Activated CD4-positive, alpha-beta T cell treated with anti-CD3 and anti-CD28 coated beads, Interleukin-2, amount 50 U/mL, for 24 hours (primary cell): ENCODE measurements around the gene MOK.

Source experiments
- DNase-seq, 2 donors: peaks; one replicate each; pipeline ENCODE4 v3.0.0-alpha.2; 2020; ENCODE audit warnings: low read depth in 1 of 2, low spot score in 1 of 2

The MOK gene

GRCh38 chr14:102208741-102209140, 96.2 kb downstream of the MOK start:
- DNase-seq, result no peak

- no peak for DNase-seq
Observed at GRCh38 chr14:102207831-102208365, 97.1 kb downstream of the MOK start.

GRCh38 chr14:102206918-102207317, 98.0 kb downstream of the MOK start:
- no peak for DNase-seq

GRCh38 chr14:102205560-102205959, 99.4 kb downstream of the MOK start:
- no peak for DNase-seq

GRCh38 chr14:102203382-102203781, 101.6 kb downstream of the MOK start:
- DNase-seq, result no peak

- no peak for DNase-seq
Observed at GRCh38 chr14:102202944-102203343, 102.0 kb downstream of the MOK start.

GRCh38 chr14:102201776-102202175, 103.2 kb downstream of the MOK start:
- DNase-seq, result no peak

GRCh38 chr14:102201353-102201738, 103.6 kb downstream of the MOK start:
- no peak for DNase-seq

- DNase-seq, result no peak
Observed at GRCh38 chr14:102200690-102201352, 104.1 kb downstream of the MOK start.

GRCh38 chr14:102197317-102197853, 107.6 kb downstream of the MOK start:
- no peak for DNase-seq

GRCh38 chr14:102196902-102197230, 108.1 kb downstream of the MOK start:
- DNase-seq, result no peak

GRCh38 chr14:102196039-102196901, 108.7 kb downstream of the MOK start:
- DNase-seq, result no peak

GRCh38 chr14:102195446-102195845, 109.5 kb downstream of the MOK start:
- no peak for DNase-seq

- DNase-seq, result no peak
Observed at GRCh38 chr14:102194856-102195255, 110.1 kb downstream of the MOK start.

- DNase-seq, result no peak
Observed at GRCh38 chr14:102192840-102193502, 112.0 kb downstream of the MOK start.

- DNase-seq, result no peak
Observed at GRCh38 chr14:102189874-102190273, 115.1 kb downstream of the MOK start.

GRCh38 chr14:102188187-102188586, 116.8 kb downstream of the MOK start:
- DNase-seq, result no peak

GRCh38 chr14:102187568-102188001, 117.4 kb downstream of the MOK start:
- DNase-seq, result no peak

- no peak for DNase-seq
Observed at GRCh38 chr14:102187044-102187443, 117.9 kb downstream of the MOK start.

GRCh38 chr14:102185360-102185759, 119.6 kb downstream of the MOK start:
- no peak for DNase-seq

- peak in 1 of 2 donors; percentile 21 for DNase-seq
Observed at GRCh38 chr14:102184316-102185035, 120.5 kb downstream of the MOK start.
